Activated CD8-positive, alpha-beta T cell treated with anti-CD3 and anti-CD28 coated beads, Interleukin-2, amount 10 ng/mL, durations not matched to agents 7 days and 5 days (primary cell): ENCODE data around the gene CCDC201. TPM values are rescaled to one million over a fixed set of nuclear protein-coding genes. Genes with fewer than 3 reads are reported as not detected.

ENCODE experiments used
- total RNA-seq, 2 experiments: library from RNA; stranded (reverse); gene quantifications; one replicate each; pipeline ENCODE4 v1.2.3, GENCODE V29; 2021

Gene CCDC201
- total RNA-seq, 2 experiments from 2014 or later: not detected

Other genes starting within 250 kb of the CCDC201 start
- not detected for gene IGFBP1, start 15.4 kb upstream of the CCDC201 start, total RNA-seq
- gene IGFBP3, start 48.2 kb upstream of the CCDC201 start, total RNA-seq: 1 to 10 TPM in 1 of 2 experiments, under 1 TPM in 1; 0.90 to 1.0 TPM